ENCODE results near the gene FKBP1A. TPM values are rescaled to one million over a fixed set of nuclear protein-coding genes. Genes with fewer than 3 reads are reported as not detected.

The FKBP1A gene
- total and polyA plus RNA-seq, 4 donors, result 145 to 465 (median 277) TPM

GRCh38 chr20:1369970-1370369 lies 22.9 kb downstream of the FKBP1A start:
- 84 to 90% methylated on average over 3 of the region's 3 CpGs for WGBS, 2 donors
- no peak overlapping the region for H3K9ac ChIP-seq (ENCODE audit: insufficient read depth in 1 of 2, low read length in 2 of 2)
- H3K4me1 ChIP-seq (ENCODE audit: control insufficient read depth in 5 of 5, insufficient read depth in 5 of 5, low read length in 5 of 5), result peaks cover 0 to 22% (median 0%) of the 10 kb centered on the region in 5 donors
- H3K27ac ChIP-seq (ENCODE audit: low read depth in 1 of 2, low read length in 1 of 2), result no peak overlapping the region
- peaks cover 17 to 32% (median 20%) of the 10 kb centered on the region in 4 donors for H3K36me3 ChIP-seq (ENCODE audit: control insufficient read depth in 4 of 4, insufficient read depth in 4 of 4, low read length in 4 of 4)
- TF ChIP-seq CTCF (IDR thresholded peaks at IDR 0.05; ENCODE audit: control extremely low read depth, extremely low read depth), result no peak
- H3K27me3 ChIP-seq (ENCODE audit: control insufficient read depth in 3 of 3, insufficient read depth in 3 of 3, low read length in 2 of 3), result no peaks in the 10 kb centered on the region
- ATAC-seq (ENCODE audit: insufficient read depth, low FRiP score) (no peak), DNase-seq (no peak)
- H3K9me3 ChIP-seq (ENCODE audit: control insufficient read depth in 4 of 4, insufficient read depth in 3 of 4, low read length in 3 of 4), result no peaks in the 10 kb centered on the region
- no peak overlapping the region for H3K4me3 ChIP-seq

GRCh38 chr20:1368448-1369199 lies 24.2 kb downstream of the FKBP1A start:
- Histone ChIP-seq H3K9ac (ENCODE audit: insufficient read depth in 1 of 2, low read length in 2 of 2) (no peak overlapping the region), H3K4me3 (no peak overlapping the region), H3K36me3 (ENCODE audit: control insufficient read depth in 4 of 4, insufficient read depth in 4 of 4, low read length in 4 of 4) (peaks cover 17 to 31% (median 18%) of the 10 kb centered on the region in 4 donors), H3K4me1 (ENCODE audit: control insufficient read depth in 5 of 5, insufficient read depth in 5 of 5, low read length in 5 of 5) (peaks cover 0 to 19% (median 0%) of the 10 kb centered on the region in 5 donors), H3K27ac (ENCODE audit: low read depth in 1 of 2, low read length in 1 of 2) (no peak overlapping the region), H3K27me3 (ENCODE audit: control insufficient read depth in 3 of 3, insufficient read depth in 3 of 3, low read length in 2 of 3) (no peaks in the 10 kb centered on the region), H3K9me3 (ENCODE audit: control insufficient read depth in 4 of 4, insufficient read depth in 3 of 4, low read length in 3 of 4) (no peaks in the 10 kb centered on the region)
- TF ChIP-seq CTCF (IDR thresholded peaks at IDR 0.05; ENCODE audit: control extremely low read depth, extremely low read depth), result no peak
- DNase-seq (no peak), ATAC-seq (ENCODE audit: insufficient read depth, low FRiP score) (no peak)
- 68 to 81% methylated on average over 7 of the region's 7 CpGs for WGBS, 2 donors

- no peak for TF ChIP-seq CTCF (IDR thresholded peaks at IDR 0.05; ENCODE audit: control extremely low read depth, extremely low read depth)
- H3K27me3 ChIP-seq (ENCODE audit: control insufficient read depth in 3 of 3, insufficient read depth in 3 of 3, low read length in 2 of 3), result no peaks in the 10 kb centered on the region
- H3K4me3 ChIP-seq, result no peak overlapping the region
- ATAC-seq (ENCODE audit: insufficient read depth, low FRiP score) (no peak), DNase-seq (no peak)
- H3K9me3 ChIP-seq (ENCODE audit: control insufficient read depth in 4 of 4, insufficient read depth in 3 of 4, low read length in 3 of 4), result no peaks in the 10 kb centered on the region
- peaks cover 14 to 28% (median 17%) of the 10 kb centered on the region in 4 donors for H3K36me3 ChIP-seq (ENCODE audit: control insufficient read depth in 4 of 4, insufficient read depth in 4 of 4, low read length in 4 of 4)
- WGBS, 2 donors, result 97 to 98% methylated on average over 4 of the region's 4 CpGs
- no peak overlapping the region for H3K9ac ChIP-seq (ENCODE audit: insufficient read depth in 1 of 2, low read length in 2 of 2)
- peaks cover 0 to 16% (median 0%) of the 10 kb centered on the region in 5 donors for H3K4me1 ChIP-seq (ENCODE audit: control insufficient read depth in 5 of 5, insufficient read depth in 5 of 5, low read length in 5 of 5)
- no peak overlapping the region for H3K27ac ChIP-seq (ENCODE audit: low read depth in 1 of 2, low read length in 1 of 2)
Measured at GRCh38 chr20:1367479-1367878, 25.4 kb downstream of the FKBP1A start.

Measured in lung (tissue), 12 donors.